ENCODE results near the gene NEDD4L.

The NEDD4L gene

GRCh38 chr18:58297198-58297597 lies 253.2 kb downstream of the NEDD4L start:
- in situ Hi-C loops (cut with MboI; ENCODE audit: low pct_unique_long_range_greater_than_20kb, low sequenced_read_pairs, unreplicated experiment): no loop called here
- TF ChIP-seq CTCF (IDR thresholded peaks at IDR 0.05; ENCODE audit: extremely low read depth, insufficient read depth, missing control alignments): no peak
- DNase-seq (ENCODE audit: low spot score): no peak

GRCh38 chr18:58298251-58299134 lies 254.5 kb downstream of the NEDD4L start:
- in situ Hi-C loops (cut with MboI; ENCODE audit: low pct_unique_long_range_greater_than_20kb, low sequenced_read_pairs, unreplicated experiment): no loop called here
- DNase-seq (ENCODE audit: low spot score): no peak
- TF ChIP-seq CTCF (IDR thresholded peaks at IDR 0.05; ENCODE audit: extremely low read depth, insufficient read depth, missing control alignments): no peak

GRCh38 chr18:58299135-58299473 lies 255.1 kb downstream of the NEDD4L start:
- TF ChIP-seq CTCF (IDR thresholded peaks at IDR 0.05; ENCODE audit: extremely low read depth, insufficient read depth, missing control alignments): no peak
- no peak for DNase-seq (ENCODE audit: low spot score)
- in situ Hi-C loops (cut with MboI; ENCODE audit: low pct_unique_long_range_greater_than_20kb, low sequenced_read_pairs, unreplicated experiment): no loop called here

DNA sequence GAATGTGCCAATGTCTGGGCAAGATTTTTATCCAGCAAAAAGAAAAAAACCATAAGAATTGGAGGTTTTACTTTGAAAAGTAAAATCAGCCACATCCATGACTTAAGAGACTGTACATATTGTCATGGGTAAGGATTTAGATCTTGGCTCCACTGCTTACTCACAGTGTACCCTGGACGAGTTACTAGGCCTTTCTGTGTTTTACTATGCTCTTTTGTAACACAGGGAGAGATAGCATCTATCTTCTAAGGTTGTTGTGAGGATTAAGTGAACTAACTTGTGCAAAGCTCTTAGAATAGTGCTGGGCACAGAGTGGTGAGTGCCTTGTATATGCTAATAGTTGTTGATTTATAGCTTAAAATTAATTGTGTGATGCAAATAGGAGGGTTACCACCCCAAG lies 255.9 kb downstream of the NEDD4L start:
- no peak for DNase-seq (ENCODE audit: low spot score)
- TF ChIP-seq CTCF (IDR thresholded peaks at IDR 0.05; ENCODE audit: extremely low read depth, insufficient read depth, missing control alignments): no peak
- in situ Hi-C loops (cut with MboI; ENCODE audit: low pct_unique_long_range_greater_than_20kb, low sequenced_read_pairs, unreplicated experiment): no loop called here

- no peak for TF ChIP-seq CTCF (IDR thresholded peaks at IDR 0.05; ENCODE audit: extremely low read depth, insufficient read depth, missing control alignments)
- DNase-seq (ENCODE audit: low spot score): no peak
- in situ Hi-C loops (cut with MboI; ENCODE audit: low pct_unique_long_range_greater_than_20kb, low sequenced_read_pairs, unreplicated experiment): no loop called here
Measured at GRCh38 chr18:58300867-58301266, 256.8 kb downstream of the NEDD4L start.

GRCh38 chr18:58302811-58303210 lies 258.8 kb downstream of the NEDD4L start:
- TF ChIP-seq CTCF (IDR thresholded peaks at IDR 0.05; ENCODE audit: extremely low read depth, insufficient read depth, missing control alignments): no peak
- no peak for DNase-seq (ENCODE audit: low spot score)
- in situ Hi-C loops (cut with MboI; ENCODE audit: low pct_unique_long_range_greater_than_20kb, low sequenced_read_pairs, unreplicated experiment): no loop called here

All from GM13977 (cell line).